Kasumi-1 (cell line): Measurements from ENCODE around the gene DHPS.
"Not testable (repeated sequence)": the region's sequence is repeated elsewhere in the genome, so short reads cannot be mapped to it uniquely, and the experiment has no call there.

Experiments used
- DNase-seq, 2 experiments: peaks; one replicate each; lab custom pipeline; 2025; lab: John Stamatoyannopoulos, UW

Gene DHPS

GRCh38 chr19:12705654-12706331 is 24.1 kb upstream of the DHPS start:
- no peak for DNase-seq

- DNase-seq: no peak
Observed at GRCh38 chr19:12705169-12705568, 23.5 kb upstream of the DHPS start.

- peak; percentile 44 to 59 for DNase-seq
Observed at GRCh38 chr19:12703046-12703445, 21.4 kb upstream of the DHPS start.

- DNase-seq: no peak
Observed at GRCh38 chr19:12701596-12702282, 20.1 kb upstream of the DHPS start.

GRCh38 chr19:12698138-12698537 is 16.5 kb upstream of the DHPS start:
- no peak for DNase-seq

GRCh38 chr19:12697425-12697824 is 15.7 kb upstream of the DHPS start:
- DNase-seq: not testable (repeated sequence)

- peak; percentile 88 to 89 for DNase-seq
Observed at GRCh38 chr19:12696366-12697335, 15.0 kb upstream of the DHPS start, which contains the start of gene FBXW9. Gene FBXW9, minus strand, starts transcription at chr19:12696631. Its CDS starts 50 bp downstream, at chr19:12696581.

- no peak for DNase-seq
Observed at GRCh38 chr19:12695997-12696365, 14.3 kb upstream of the DHPS start.

- DNase-seq: no peak
Observed at GRCh38 chr19:12695514-12695913, 13.8 kb upstream of the DHPS start.

GRCh38 chr19:12695096-12695495 is 13.4 kb upstream of the DHPS start:
- peak; percentile 19 to 52 for DNase-seq

GRCh38 chr19:12694641-12695040 is 13.0 kb upstream of the DHPS start:
- DNase-seq: no peak

- no peak for DNase-seq
Observed at GRCh38 chr19:12692960-12693359, 11.3 kb upstream of the DHPS start.

- DNase-seq: peak; percentile 94
Observed at GRCh38 chr19:12689581-12690216, 8.0 kb upstream of the DHPS start.

- DNase-seq: no peak
Observed at GRCh38 chr19:12689012-12689411, 7.3 kb upstream of the DHPS start.

- no peak for DNase-seq
Observed at GRCh38 chr19:12687496-12688196, 6.0 kb upstream of the DHPS start, which contains the start of gene GNG14. Gene GNG14, plus strand, starts transcription at chr19:12687998. Its CDS starts 51 bp downstream, at chr19:12688049.

- no peak for DNase-seq
Observed at GRCh38 chr19:12685831-12686230, 4.2 kb upstream of the DHPS start.

GRCh38 chr19:12680034-12680433 is 1.6 kb downstream of the DHPS start:
- DNase-seq: no peak

GRCh38 chr19:12678039-12678438 is 3.6 kb downstream of the DHPS start:
- DNase-seq: not testable (repeated sequence)

- no peak for DNase-seq
Observed at GRCh38 chr19:12676928-12677327, 4.8 kb downstream of the DHPS start.

GRCh38 chr19:12676384-12676792 is 5.3 kb downstream of the DHPS start:
- DNase-seq: peak; percentile 71 to 75

GRCh38 chr19:12675940-12676339 is 5.7 kb downstream of the DHPS start:
- no peak for DNase-seq
